HT1080 (cell line): Measurements from ENCODE around the gene CDYL2. TPM values are rescaled to one million over a fixed set of nuclear protein-coding genes. Genes with fewer than 3 reads are reported as not detected.

ENCODE experiments used
- DNase-seq: peaks from one replicate; pipeline ENCODE4 v3.0.0-alpha.2; 2015; ENCODE audit warnings: low read depth
- total RNA-seq: library from RNA; depleted of rRNA; stranded (reverse); fragments of >200 nt; shearing (Covaris generic); gene quantifications from 2 replicates; pipeline ENCODE4 v1.2.3, GENCODE V29; 2014; rRNA removed

Gene CDYL2
- total RNA-seq, 1 experiment from 2014 or later, result 10.3 TPM

- no peak for DNase-seq
These were observed 250.4 kb downstream of the CDYL2 start for GRCh38 chr16:80554033-80554432.

GRCh38 chr16:80552277-80552676 is 252.1 kb downstream of the CDYL2 start:
- no peak for DNase-seq

Other genes starting within 250 kb of the CDYL2 start
- 110 and 119 TPM in 2 replicates for gene CMC2, start 202.3 kb upstream of the CDYL2 start, total RNA-seq
- gene CENPN, start 202.6 kb upstream of the CDYL2 start, total RNA-seq, result 67.4 and 76.5 TPM in 2 replicates
- gene ATMIN, start 231.2 kb upstream of the CDYL2 start, total RNA-seq, result 34.7 and 35.2 TPM in 2 replicates